EL (cell line): ENCODE results near the gene NECTIN4.

Experiments
- DNase-seq: peaks from one replicate; pipeline ENCODE4 v3.0.0-alpha.2; 2016

Gene NECTIN4

GRCh38 chr1:161021165-161021969, 68.0 kb downstream of the NECTIN4 start:
- DNase-seq = peak; percentile 58
